Measurements from ENCODE around the gene BCAP31. TPM values are rescaled to one million over a fixed set of nuclear protein-coding genes. Genes with fewer than 3 reads are reported as not detected.
"Not testable (repeated sequence)": the region's sequence is repeated elsewhere in the genome, so short reads cannot be mapped to it uniquely, and the experiment has no call there.

The BCAP31 gene
- polyA plus RNA-seq, 1 donor: 184 TPM

GRCh38 chrX:153763989-153764755 lies 40.0 kb upstream of the BCAP31 start, which contains the start of gene PLXNB3:
Gene PLXNB3 (plus strand): TSS chrX:153764249. CDS start chrX:153765536, 1,287 bp downstream.
- peak; percentile 58 for DNase-seq

DNA sequence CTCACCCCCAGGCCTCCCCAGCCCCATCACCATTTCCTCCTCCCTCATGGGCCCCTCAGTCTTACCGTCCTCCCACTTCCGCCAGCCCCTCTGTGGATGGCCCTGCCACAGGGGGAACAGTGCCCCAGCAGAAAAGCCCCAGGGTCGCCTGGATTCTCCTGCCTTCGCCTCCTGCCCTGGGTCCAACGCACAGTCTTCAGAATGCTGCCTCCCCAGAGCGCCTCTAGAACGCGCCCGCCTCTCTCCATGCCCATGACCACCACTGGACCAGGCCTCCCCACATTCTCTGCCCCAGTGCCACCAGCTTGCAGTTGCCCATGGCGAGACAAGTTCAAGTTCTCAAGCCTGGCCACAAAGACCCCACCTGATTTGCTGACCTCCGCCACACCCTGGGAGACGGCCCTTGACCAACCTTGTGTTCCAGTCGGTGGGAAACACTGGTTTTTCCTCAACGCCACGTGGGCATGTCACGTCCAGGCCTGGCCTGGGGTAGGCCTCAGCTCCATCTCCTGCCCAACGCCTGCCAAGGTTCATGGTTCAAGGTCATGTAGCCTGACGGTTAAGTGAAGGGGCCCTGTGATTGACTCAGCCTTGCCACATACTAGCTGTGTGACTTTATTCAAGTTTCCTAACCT lies 39.2 kb upstream of the BCAP31 start:
- no peak for DNase-seq

DNA sequence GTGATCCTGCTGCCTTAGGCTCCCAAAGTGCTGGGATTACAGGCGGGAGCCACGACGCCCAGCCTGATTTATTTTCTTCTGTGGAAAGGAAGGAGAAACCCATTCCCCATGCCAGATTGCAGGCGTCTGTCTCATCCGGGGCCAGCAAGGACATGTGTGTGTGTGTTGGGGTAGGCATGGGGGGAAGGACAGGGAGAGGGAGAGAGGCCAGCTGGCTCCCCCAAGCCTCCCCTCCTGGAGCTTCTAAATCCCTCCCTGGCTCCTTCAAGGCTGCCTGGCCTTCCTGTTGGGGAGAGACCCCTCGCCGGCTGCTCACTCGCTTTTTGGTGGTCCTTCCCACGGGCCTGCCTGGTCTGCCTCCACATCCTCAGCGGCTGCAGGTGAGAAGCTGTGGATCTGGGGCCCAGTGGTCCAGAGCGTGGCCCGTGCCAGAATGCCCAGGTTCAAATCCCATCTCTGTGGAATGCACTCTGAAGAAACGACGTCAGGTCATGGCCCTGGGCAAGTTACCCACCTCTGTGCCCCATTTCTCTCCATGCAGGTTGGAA lies 38.5 kb upstream of the BCAP31 start:
- DNase-seq: no peak

DNA sequence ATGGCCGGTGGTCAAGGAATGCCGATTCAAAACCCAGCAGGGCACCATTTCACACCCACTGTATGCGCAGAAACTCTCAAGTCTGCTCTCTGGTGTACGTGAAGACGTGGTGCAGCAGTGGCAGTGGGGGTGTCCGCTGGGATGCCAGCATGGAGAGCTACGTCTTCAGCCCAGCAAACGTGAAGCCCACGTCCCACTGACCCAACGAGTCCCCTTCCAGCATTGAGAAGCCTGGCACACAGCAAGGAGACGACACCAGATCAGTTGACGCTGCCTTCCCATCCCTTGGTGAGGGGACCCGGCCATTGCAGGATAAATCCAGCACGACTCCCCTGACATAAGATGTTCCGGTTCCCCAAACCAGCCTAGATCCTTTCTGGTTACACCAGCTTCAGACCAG lies 37.7 kb upstream of the BCAP31 start:
- DNase-seq: no peak

GRCh38 chrX:153755136-153755535 lies 30.9 kb upstream of the BCAP31 start:
- no peak for DNase-seq

DNA sequence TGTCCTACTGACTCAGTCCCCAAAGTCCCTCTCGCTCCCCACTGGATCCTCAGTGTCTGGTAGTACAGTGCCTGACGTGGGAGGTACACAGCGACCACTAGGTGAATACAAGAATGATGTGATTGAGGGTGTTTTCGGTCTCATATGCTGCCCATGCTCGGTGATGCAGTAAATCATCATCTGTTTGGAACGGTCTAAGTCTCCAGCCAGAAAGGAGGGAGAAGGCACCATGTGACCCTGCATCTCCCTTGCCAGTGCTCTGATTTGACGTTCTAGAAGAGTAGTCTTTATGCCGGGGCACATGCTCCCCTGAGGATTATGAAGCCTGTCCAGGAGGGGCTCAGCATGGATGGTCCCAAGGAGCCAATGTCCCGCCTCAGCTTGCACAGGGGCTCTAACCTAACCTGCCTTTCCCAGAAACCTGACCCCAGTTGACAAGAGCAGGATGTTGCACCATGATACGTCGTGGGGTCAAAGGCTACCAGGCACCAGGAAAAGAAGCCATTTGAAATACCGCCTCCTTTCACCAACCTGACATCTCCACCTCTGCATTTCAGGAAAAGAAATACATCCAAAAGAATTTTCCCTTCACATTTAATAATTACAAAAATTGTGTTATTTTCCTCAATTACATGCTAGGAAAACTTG lies 26.1 kb upstream of the BCAP31 start:
- no peak for DNase-seq

DNA sequence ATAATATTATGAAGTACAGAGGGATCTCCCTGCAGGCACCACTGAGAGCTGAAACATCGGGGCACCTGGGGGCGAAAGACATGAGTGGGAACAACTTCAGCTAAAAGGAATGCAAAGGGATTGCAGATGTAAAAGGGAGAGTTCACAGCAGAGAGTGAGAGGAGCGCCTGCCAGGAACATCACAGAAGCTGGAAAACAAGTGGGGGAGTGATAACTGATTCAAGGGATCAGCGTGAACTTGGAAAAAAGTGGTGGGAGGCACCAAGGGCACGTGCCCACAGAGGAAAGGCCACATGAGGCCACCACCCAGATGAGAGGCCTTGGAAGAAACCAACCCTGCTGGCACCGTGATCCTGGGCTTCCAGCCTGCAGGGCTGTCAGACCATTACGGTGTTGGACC lies 24.8 kb upstream of the BCAP31 start:
- DNase-seq: not testable (repeated sequence)

GRCh38 chrX:153746991-153747390 lies 22.8 kb upstream of the BCAP31 start:
- not testable (repeated sequence) for DNase-seq

- DNase-seq: no peak
Measured at GRCh38 chrX:153746359-153746758, 22.2 kb upstream of the BCAP31 start.

DNA sequence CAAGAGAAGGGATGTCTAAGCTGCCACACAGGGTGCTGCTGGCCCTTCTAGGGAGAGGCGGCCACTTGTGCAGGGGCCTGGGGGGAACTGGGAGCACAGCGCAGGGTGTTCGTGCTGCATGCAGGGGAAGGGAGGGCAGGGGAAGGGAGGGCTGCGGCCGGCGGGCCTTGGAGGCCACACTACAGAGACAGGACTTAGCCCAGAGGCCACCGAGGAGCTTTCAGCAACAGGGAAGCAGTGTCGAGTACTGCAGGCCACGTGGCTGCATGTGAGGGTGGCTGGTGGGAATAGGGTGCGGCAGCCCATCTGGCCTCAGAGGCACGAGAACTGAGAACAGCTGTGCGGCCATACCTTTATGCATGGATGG lies 20.9 kb upstream of the BCAP31 start:
- DNase-seq: not testable (repeated sequence)

GRCh38 chrX:153744210-153745066 lies 20.3 kb upstream of the BCAP31 start:
- no peak for DNase-seq

DNA sequence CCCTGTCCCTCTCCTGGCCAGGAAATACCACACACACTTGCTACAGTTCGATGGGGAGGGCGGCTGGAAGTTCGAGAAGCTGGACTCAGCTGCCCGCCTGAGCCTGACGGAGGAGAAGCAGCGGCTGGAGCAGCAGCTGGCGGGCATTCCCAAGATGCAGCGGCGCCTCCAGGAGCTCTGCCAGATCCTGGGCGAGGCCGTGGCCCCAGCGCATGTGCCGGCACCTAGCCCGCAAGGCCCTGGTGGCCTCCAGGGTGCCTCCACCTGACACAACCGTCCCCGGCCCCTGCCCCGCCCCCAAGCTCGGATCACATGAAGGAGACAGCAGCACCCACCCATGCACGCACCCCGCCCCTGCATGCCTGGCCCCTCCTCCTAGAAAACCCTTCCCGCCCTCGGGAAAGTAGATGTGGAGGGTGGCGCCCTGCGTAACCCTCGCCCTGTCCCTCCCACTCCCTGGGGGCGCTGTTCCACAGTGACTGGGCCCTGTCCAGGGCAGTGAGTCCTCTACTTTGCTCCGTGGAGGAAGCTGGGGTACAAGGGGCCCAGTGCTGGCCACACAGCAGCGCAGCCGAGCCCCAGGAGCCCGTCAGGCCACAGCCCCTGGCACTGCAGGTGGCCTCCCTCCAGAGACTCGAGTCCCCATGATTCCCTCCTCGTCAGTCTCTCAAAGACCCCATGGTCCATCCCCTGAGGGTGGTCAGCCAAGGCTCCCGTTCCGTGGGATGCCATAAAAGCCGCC lies 19.5 kb upstream of the BCAP31 start:
- not testable (repeated sequence) for DNase-seq

DNA sequence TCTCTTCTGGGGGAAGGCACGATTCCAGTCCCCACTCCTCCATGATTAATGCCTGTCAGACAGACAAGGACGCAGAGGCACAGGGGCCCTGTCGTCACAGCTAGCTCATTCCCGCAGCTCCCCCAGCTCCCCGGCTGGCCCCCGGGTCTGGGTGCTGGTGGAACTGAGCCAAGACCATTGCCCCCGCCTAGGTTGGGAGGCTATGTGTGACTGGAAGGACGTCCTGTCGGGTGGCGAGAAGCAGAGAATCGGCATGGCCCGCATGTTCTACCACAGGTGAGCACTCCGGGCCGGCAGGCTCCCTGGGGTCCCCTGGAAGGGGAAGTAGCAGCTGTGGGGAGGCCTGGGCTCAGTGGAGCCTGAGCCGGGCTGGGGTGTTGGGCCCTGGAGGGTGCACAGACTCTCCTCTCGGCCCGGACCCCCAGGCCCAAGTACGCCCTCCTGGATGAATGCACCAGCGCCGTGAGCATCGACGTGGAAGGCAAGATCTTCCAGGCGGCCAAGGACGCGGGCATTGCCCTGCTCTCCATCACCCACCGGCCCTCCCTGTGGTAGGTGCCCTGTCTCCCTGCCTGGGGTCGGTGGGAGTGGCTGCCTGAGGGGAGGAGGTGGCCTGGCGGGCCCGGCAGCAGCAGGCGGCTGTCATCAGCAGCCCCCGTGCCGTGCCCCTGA lies 18.7 kb upstream of the BCAP31 start:
- DNase-seq: not testable (repeated sequence)

GRCh38 chrX:153742111-153742510 lies 17.9 kb upstream of the BCAP31 start:
- not testable (repeated sequence) for DNase-seq

- DNase-seq: no peak
Measured at GRCh38 chrX:153741446-153741845, 17.3 kb upstream of the BCAP31 start.

GRCh38 chrX:153740631-153741222 lies 16.5 kb upstream of the BCAP31 start:
- no peak for DNase-seq

- DNase-seq: no peak
Measured at GRCh38 chrX:153739754-153740486, 15.7 kb upstream of the BCAP31 start.

- no peak for DNase-seq
Measured at GRCh38 chrX:153738056-153738605, 13.9 kb upstream of the BCAP31 start.

- no peak for DNase-seq
Measured at GRCh38 chrX:153736871-153737441, 12.8 kb upstream of the BCAP31 start.
